GM18526 (cell line): ENCODE measurements around the gene PPP1R2.

Experiments used
- POLR2A ChIP-seq: IDR thresholded peaks from 3 replicates; pipeline ENCODE4 v1.6.1; 2011; ENCODE audit not compliant: insufficient read length; ENCODE audit errors: extremely low read depth

PPP1R2 gene

GRCh38 chr3:195542698-195543499 lies at the start of gene PPP1R2:
PPP1R2 (minus strand) TSS chr3:195543325; CDS start chr3:195543025, 300 bp downstream.
- TF ChIP-seq POLR2A, result peak; percentile 98

- no peak for TF ChIP-seq POLR2A
Measured at GRCh38 chr3:195591852-195592251, 48.7 kb upstream of the PPP1R2 start.

- TF ChIP-seq POLR2A, result no peak
Measured at GRCh38 chr3:195591220-195591619, 48.1 kb upstream of the PPP1R2 start.

- TF ChIP-seq POLR2A, result no peak
Measured at GRCh38 chr3:195587824-195588223, 44.7 kb upstream of the PPP1R2 start.

- no peak for TF ChIP-seq POLR2A
Measured at GRCh38 chr3:195587406-195587805, 44.3 kb upstream of the PPP1R2 start.

- no peak for TF ChIP-seq POLR2A
Measured at GRCh38 chr3:195584543-195584870, 41.4 kb upstream of the PPP1R2 start.

- no peak for TF ChIP-seq POLR2A
Measured at GRCh38 chr3:195583831-195584542, 40.9 kb upstream of the PPP1R2 start, which contains the start of gene APOD. APOD (minus strand) TSS chr3:195583940; CDS start chr3:195579461, 4,479 bp downstream.

- TF ChIP-seq POLR2A, result no peak
Measured at GRCh38 chr3:195582947-195583346, 39.8 kb upstream of the PPP1R2 start.

- no peak for TF ChIP-seq POLR2A
Measured at GRCh38 chr3:195580744-195581443, 37.8 kb upstream of the PPP1R2 start.

GRCh38 chr3:195579281-195579680 lies 36.2 kb upstream of the PPP1R2 start:
- no peak for TF ChIP-seq POLR2A

GRCh38 chr3:195578565-195578964 lies 35.4 kb upstream of the PPP1R2 start:
- no peak for TF ChIP-seq POLR2A

GRCh38 chr3:195577645-195578177 lies 34.6 kb upstream of the PPP1R2 start:
- no peak for TF ChIP-seq POLR2A

- no peak for TF ChIP-seq POLR2A
Measured at GRCh38 chr3:195574497-195575304, 31.6 kb upstream of the PPP1R2 start.

GRCh38 chr3:195573611-195574496 lies 30.7 kb upstream of the PPP1R2 start:
- TF ChIP-seq POLR2A, result no peak

GRCh38 chr3:195571361-195571760 lies 28.2 kb upstream of the PPP1R2 start:
- TF ChIP-seq POLR2A, result no peak
